ENCODE data around the gene KMT2C. TPM values are rescaled to one million over a fixed set of nuclear protein-coding genes. Genes with fewer than 3 reads are reported as not detected.
A peak's percentile ranks its signal among the peaks of the same experiment; 100 is the strongest.

The KMT2C gene
- total and polyA plus RNA-seq, 2 of the 13 experiments (the other 11 are each of a cell fraction or from before 2014, with no cell fraction given), result 7.1 to 14.4 TPM

GRCh38 chr7:152463709-152464311 is 28.0 kb upstream of the KMT2C start (continued):
- TF ChIP-seq ZNF761 (CRISPR knock-in tag; conservative IDR thresholded peaks at IDR 0.05) (peak; percentile 33; the same call in 1 of the 2 replicates), SIX4 (CRISPR knock-in tag; IDR thresholded peaks at IDR 0.05) (no peak), IRF2 (CRISPR knock-in tag; IDR thresholded peaks at IDR 0.05) (0 out of 2 replicates have a peak, but pooled peaks have one; percentile 8), ZNF501 (CRISPR knock-in tag; IDR thresholded peaks at IDR 0.05) (peak; percentile 22; the same call in 1 of the 2 replicates), ZNF329 (CRISPR knock-in tag; IDR thresholded peaks at IDR 0.05; ENCODE audit: low read depth) (0 out of 2 replicates have a peak, but pooled peaks have one; percentile 75), NR2C2 (CRISPR knock-in tag; IDR thresholded peaks at IDR 0.05; ENCODE audit: borderline replicate concordance) (no peak), ELF1 (CRISPR knock-in tag; IDR thresholded peaks at IDR 0.05) (peak; percentile 93), TGIF2 (CRISPR knock-in tag; IDR thresholded peaks at IDR 0.05) (peak; percentile 85), EP300 (IDR thresholded peaks at IDR 0.05; ENCODE audit: low read depth in 2 of 2, low read length in 2 of 2) (peak in 1 of 2 experiments; percentile 25; a peak in 1 of 4 replicates), EP300 (CRISPR knock-in tag; IDR thresholded peaks at IDR 0.05; ENCODE audit: borderline replicate concordance) (no peak), E2F1 (CRISPR knock-in tag; IDR thresholded peaks at IDR 0.05) (0 out of 2 replicates have a peak, but pooled peaks have one; percentile 14), ZNF607 (CRISPR knock-in tag; IDR thresholded peaks at IDR 0.05; ENCODE audit: borderline replicate concordance) (no peak), GMEB1 (CRISPR knock-in tag; IDR thresholded peaks at IDR 0.05; ENCODE audit: borderline replicate concordance) (0 out of 2 replicates have a peak, but pooled peaks have one; percentile 33), PHF20 (CRISPR knock-in tag; IDR thresholded peaks at IDR 0.05) (peak; percentile 9; the same call in 1 of the 2 replicates), GABPB1 (CRISPR knock-in tag; IDR thresholded peaks at IDR 0.05) (peak; percentile 91), YY1 (IDR thresholded peaks at IDR 0.05; ENCODE audit: insufficient read depth, insufficient replicate concordance, low read depth, low read length) (peak; percentile 22), KAT7 (CRISPR knock-in tag; IDR thresholded peaks at IDR 0.05; ENCODE audit: borderline replicate concordance) (peak; percentile 8; the same call in 1 of the 2 replicates), SP4 (CRISPR knock-in tag; IDR thresholded peaks at IDR 0.05) (peak; percentile 97), HIVEP1 (CRISPR knock-in tag; IDR thresholded peaks at IDR 0.05) (peak; percentile 3; the same call in 1 of the 2 replicates), HNRNPK (IDR thresholded peaks at IDR 0.05; ENCODE audit: low read depth, low read length, poor library complexity, severe bottlenecking) (peak; percentile 9), HES4 (CRISPR knock-in tag; IDR thresholded peaks at IDR 0.05; ENCODE audit: borderline replicate concordance) (peak; percentile 35; the same call in 1 of the 2 replicates), ZNF10 (CRISPR knock-in tag; IDR thresholded peaks at IDR 0.05; ENCODE audit: borderline replicate concordance, low read depth) (no peak), MNT (IDR thresholded peaks at IDR 0.05) (peak; percentile 16; the same call in 1 of the 2 replicates), U2AF1 (optimal IDR thresholded peaks at IDR 0.05; ENCODE audit: low read depth, low read length) (no peak), ZNF234 (CRISPR knock-in tag; conservative IDR thresholded peaks at IDR 0.05) (no peak), SP2 (CRISPR knock-in tag; IDR thresholded peaks at IDR 0.05) (peak; percentile 89), ZMYM4 (CRISPR knock-in tag; IDR thresholded peaks at IDR 0.05) (peak; percentile 71)
